Fibroblast of mammary gland (primary cell): ENCODE results near the gene IBA57.

Source experiments
- DNase-seq: peaks from one replicate; pipeline ENCODE4 v3.0.0-alpha.2; 2010; ENCODE audit warnings: low read depth
- H3K4me3 ChIP-seq: 2 replicates; pipeline ENCODE4 v1.5.1; 2011; ENCODE audit warnings: low read depth, mild to moderate bottlenecking, low read length, moderate library complexity; ENCODE audit not compliant: control insufficient read depth
- CTCF ChIP-seq: conservative IDR thresholded peaks from 2 replicates; pipeline ENCODE4 v1.5.1; 2011; ENCODE audit warnings: low read depth, low read length, inconsistent platforms; ENCODE audit not compliant: control insufficient read depth, insufficient read depth

The IBA57 gene

GRCh38 chr1:228228601-228229074, 63.0 kb downstream of the IBA57 start:
- TF ChIP-seq CTCF, result no peak
- DNase-seq, result peak; percentile 89
- no peak overlapping the region for H3K4me3 ChIP-seq

DNA sequence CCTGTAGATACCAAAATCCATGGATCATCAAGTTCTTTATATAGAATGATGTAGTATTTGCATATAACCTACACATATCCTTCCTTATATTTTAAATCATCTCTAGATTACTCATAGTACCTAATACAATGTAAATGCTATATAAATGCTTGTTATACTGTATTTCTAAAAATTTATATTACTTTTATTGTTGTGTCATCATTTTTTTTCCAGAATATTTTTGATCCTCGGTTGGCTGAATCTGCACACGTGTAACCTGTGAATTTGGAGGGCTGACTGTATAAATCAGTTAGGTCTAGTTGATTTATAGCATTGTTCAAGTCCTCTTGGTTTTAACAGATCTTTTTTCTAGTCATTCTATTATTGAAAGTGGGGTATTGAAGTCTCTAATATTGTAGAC, 65.6 kb downstream of the IBA57 start:
- DNase-seq, result no peak
- no peak for TF ChIP-seq CTCF
- H3K4me3 ChIP-seq, result no peak overlapping the region
